Keratinocyte (primary cell): ENCODE data around the gene CREB3L2. TPM values are rescaled to one million over a fixed set of nuclear protein-coding genes. Genes with fewer than 3 reads are reported as not detected.

Source experiments
- DNase-seq: peaks from one replicate; pipeline ENCODE4 v3.0.0-alpha.2; 2011; ENCODE audit warnings: low read depth, missing footprints, low spot score
- FAIRE-seq: peaks from 2 replicates; lab custom pipeline; 2011; peaks lifted over from hg19 to GRCh38; lab: Jason Lieb, UNC
- H2AFZ ChIP-seq: 2 replicates; pipeline ENCODE4 v1.6.0; 2012; ENCODE audit warnings: low read length, control low read depth, inconsistent platforms; ENCODE audit not compliant: control insufficient read depth
- H3K27ac ChIP-seq: 2 replicates; pipeline ENCODE4 v1.5.1; 2011; ENCODE audit warnings: low read length; ENCODE audit not compliant: control insufficient read depth, insufficient read depth
- H3K27me3 ChIP-seq: 3 replicates; pipeline ENCODE4 v1.6.0; 2011; ENCODE audit warnings: low read length; ENCODE audit not compliant: control insufficient read depth, insufficient read depth; ENCODE audit errors: extremely low read depth
- H3K36me3 ChIP-seq, 2 experiments: 2 replicates in 1 of 2; 3 replicates in 1 of 2; pipeline ENCODE4 v1.5.1; 2011; ENCODE audit warnings: low read length in 2 of 2, mild to moderate bottlenecking in 1 of 2; ENCODE audit not compliant: control insufficient read depth in 2 of 2, insufficient read depth in 2 of 2; ENCODE audit errors: extremely low read depth in 1 of 2
- H3K4me1 ChIP-seq: 3 replicates; pipeline ENCODE4 v1.5.1; 2011; ENCODE audit warnings: low read length; ENCODE audit not compliant: control insufficient read depth, insufficient read depth; ENCODE audit errors: extremely low read depth
- H3K4me2 ChIP-seq: 3 replicates; pipeline ENCODE4 v1.6.0; 2011; ENCODE audit warnings: low read depth, low read length; ENCODE audit not compliant: control insufficient read depth, insufficient read depth; ENCODE audit errors: extremely low read depth
- H3K4me3 ChIP-seq, 3 experiments: fragments of 200-600 bp in 1 of 3; sonication (generic) in 1 of 3; 2 replicates in 2 of 3; 3 replicates in 1 of 3; pipeline ENCODE4 v1.5.1; 2011 to 2016; ENCODE audit warnings: low read length in 3 of 3, mild to moderate bottlenecking in 3 of 3, control low read depth in 2 of 3, inconsistent platforms in 1 of 3, low read depth in 1 of 3, mixed read lengths in 1 of 3, mixed run types in 1 of 3, moderate library complexity in 1 of 3; ENCODE audit not compliant: control insufficient read depth in 2 of 3, insufficient read depth in 2 of 3; ENCODE audit errors: extremely low read depth in 1 of 3
- H3K79me2 ChIP-seq: 2 replicates; pipeline ENCODE4 v1.6.0; 2012; ENCODE audit warnings: low read length; ENCODE audit not compliant: control insufficient read depth, insufficient read depth
- H3K9ac ChIP-seq: 3 replicates; pipeline ENCODE4 v1.6.0; 2011; ENCODE audit warnings: low read length; ENCODE audit not compliant: control insufficient read depth, insufficient read depth; ENCODE audit errors: extremely low read depth
- H3K9me1 ChIP-seq: 3 replicates; pipeline ENCODE4 v1.6.0; 2011; ENCODE audit warnings: low read length; ENCODE audit not compliant: control insufficient read depth, insufficient read depth; ENCODE audit errors: extremely low read depth
- H3K9me3 ChIP-seq: 2 replicates; pipeline ENCODE4 v1.5.1; 2012; ENCODE audit warnings: low read depth, low read length; ENCODE audit not compliant: control insufficient read depth
- H4K20me1 ChIP-seq: 3 replicates; pipeline ENCODE4 v1.6.0; 2011; ENCODE audit warnings: low read length; ENCODE audit not compliant: control insufficient read depth, insufficient read depth; ENCODE audit errors: extremely low read depth
- EZH2 ChIP-seq: IDR thresholded peaks from one replicate; pipeline ENCODE4 v1.6.1; 2012; ENCODE audit warnings: inconsistent platforms, mild to moderate bottlenecking, low read length, moderate library complexity
- dilution Hi-C: fragments of 300-500 bp; cut with MboI; formaldehyde crosslinking; loops from one replicate; pipeline ENCODE4 v1.7.0; 2020; ENCODE audit warnings: low sequenced_read_pairs; ENCODE audit not compliant: extremely low pct_ligation_motif_present
- polyA plus RNA-seq, 5 experiments: library from polyadenylated mRNA; depleted of rRNA in 3 of 5; stranded (reverse) in 3 of 5; stranded (forward) in 1 of 5; unstranded in 1 of 5; fragments of >200 nt; gene quantifications; 1 replicate in 1 of 5; 2 replicates in 3 of 5; 3 replicates in 1 of 5; pipeline versions ENCODE4 v1.2.1 to v1.2.3, GENCODE V29; 2011 to 2012; ENCODE audit warnings: missing spikeins in 2 of 5, low read depth in 1 of 5, low replicate concordance in 1 of 5
- TF ChIP-seq, protein P1 (sequence below), 3 experiments: IDR thresholded peaks in 1 of 3; conservative IDR thresholded peaks in 1 of 3; optimal IDR thresholded peaks in 1 of 3; 2 replicates in 2 of 3; 3 replicates in 1 of 3; pipeline versions ENCODE3 to v1.5.1; 2011; ENCODE audit warnings: low read length in 3 of 3, mild to moderate bottlenecking in 3 of 3, moderate library complexity in 2 of 3, control low read depth in 1 of 3, inconsistent platforms in 1 of 3; ENCODE audit not compliant: insufficient read depth in 2 of 3; ENCODE audit errors: extremely low read depth in 1 of 3

Gene CREB3L2
- polyA plus RNA-seq, 1 donor (not counting 4 experiments of a cell fraction or from before 2014, with no cell fraction given), result 12.8 TPM

- Histone ChIP-seq H3K9me1 (peaks cover 4% of the 10 kb centered on the region), H3K4me1 (peaks cover 16% of the 10 kb centered on the region), H3K27ac (no peak overlapping the region), H2AFZ (no peak overlapping the region), H4K20me1 (peaks cover 4% of the 10 kb centered on the region), H3K4me3 (no peak overlapping the region), H3K9ac (no peak overlapping the region), H3K9me3 (no peaks in the 10 kb centered on the region), H3K4me2 (no peak overlapping the region), H3K27me3 (no peaks in the 10 kb centered on the region), H3K36me3 (no peaks in the 10 kb centered on the region), H3K79me2 (peaks cover 63% of the 10 kb centered on the region)
- FAIRE-seq (no peak), DNase-seq (no peak)
- dilution Hi-C loops, result no loop called here
- no peak for TF ChIP-seq EZH2
- TF ChIP-seq, protein P1, sequence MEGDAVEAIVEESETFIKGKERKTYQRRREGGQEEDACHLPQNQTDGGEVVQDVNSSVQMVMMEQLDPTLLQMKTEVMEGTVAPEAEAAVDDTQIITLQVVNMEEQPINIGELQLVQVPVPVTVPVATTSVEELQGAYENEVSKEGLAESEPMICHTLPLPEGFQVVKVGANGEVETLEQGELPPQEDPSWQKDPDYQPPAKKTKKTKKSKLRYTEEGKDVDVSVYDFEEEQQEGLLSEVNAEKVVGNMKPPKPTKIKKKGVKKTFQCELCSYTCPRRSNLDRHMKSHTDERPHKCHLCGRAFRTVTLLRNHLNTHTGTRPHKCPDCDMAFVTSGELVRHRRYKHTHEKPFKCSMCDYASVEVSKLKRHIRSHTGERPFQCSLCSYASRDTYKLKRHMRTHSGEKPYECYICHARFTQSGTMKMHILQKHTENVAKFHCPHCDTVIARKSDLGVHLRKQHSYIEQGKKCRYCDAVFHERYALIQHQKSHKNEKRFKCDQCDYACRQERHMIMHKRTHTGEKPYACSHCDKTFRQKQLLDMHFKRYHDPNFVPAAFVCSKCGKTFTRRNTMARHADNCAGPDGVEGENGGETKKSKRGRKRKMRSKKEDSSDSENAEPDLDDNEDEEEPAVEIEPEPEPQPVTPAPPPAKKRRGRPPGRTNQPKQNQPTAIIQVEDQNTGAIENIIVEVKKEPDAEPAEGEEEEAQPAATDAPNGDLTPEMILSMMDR (optimal IDR thresholded peaks at IDR 0.05 in 1 of 3, IDR thresholded peaks at IDR 0.05 in 1 of 3, conservative IDR thresholded peaks at IDR 0.05 in 1 of 3; ENCODE audit: extremely low read depth in 1 of 3, insufficient read depth in 2 of 3, low read length in 3 of 3), result no peak
Observed at GRCh38 chr7:137987018-137987349, 14.9 kb downstream of the CREB3L2 start.

- FAIRE-seq (no peak), DNase-seq (no peak)
- H3K36me3 ChIP-seq, result no peaks in the 10 kb centered on the region
- no peaks in the 10 kb centered on the region for H3K9me3 ChIP-seq
- no peak overlapping the region for H3K4me2 ChIP-seq
- H3K9ac ChIP-seq, result no peak overlapping the region
- H3K4me3 ChIP-seq, result no peak overlapping the region
- peaks cover 4% of the 10 kb centered on the region for H4K20me1 ChIP-seq
- peaks cover 16% of the 10 kb centered on the region for H3K4me1 ChIP-seq
- no peaks in the 10 kb centered on the region for H3K27me3 ChIP-seq
- no peak overlapping the region for H3K27ac ChIP-seq
- peaks cover 4% of the 10 kb centered on the region for H3K9me1 ChIP-seq
- dilution Hi-C loops, result no loop called here
- H3K79me2 ChIP-seq, result peaks cover 66% of the 10 kb centered on the region
- no peak overlapping the region for H2AFZ ChIP-seq
- TF ChIP-seq, protein P1 (optimal IDR thresholded peaks at IDR 0.05 in 1 of 3, IDR thresholded peaks at IDR 0.05 in 1 of 3, conservative IDR thresholded peaks at IDR 0.05 in 1 of 3; ENCODE audit: extremely low read depth in 1 of 3, insufficient read depth in 2 of 3, low read length in 3 of 3), result no peak
- TF ChIP-seq EZH2, result no peak
Observed at GRCh38 chr7:137986252-137987017, 15.5 kb downstream of the CREB3L2 start.
